Erythroblast (primary cell): ENCODE results near the gene CHCT1.

ENCODE experiments used
- GATA1 ChIP-seq: IDR thresholded peaks from 2 replicates; pipeline ENCODE4 v1.6.1; 2011; ENCODE audit warnings: low read depth, mild to moderate bottlenecking, control low read depth, low read length, moderate library complexity
- POLR2A ChIP-seq: IDR thresholded peaks from 2 replicates; pipeline ENCODE4 v1.6.1; 2011; ENCODE audit warnings: mild to moderate bottlenecking, low read length

DNA sequence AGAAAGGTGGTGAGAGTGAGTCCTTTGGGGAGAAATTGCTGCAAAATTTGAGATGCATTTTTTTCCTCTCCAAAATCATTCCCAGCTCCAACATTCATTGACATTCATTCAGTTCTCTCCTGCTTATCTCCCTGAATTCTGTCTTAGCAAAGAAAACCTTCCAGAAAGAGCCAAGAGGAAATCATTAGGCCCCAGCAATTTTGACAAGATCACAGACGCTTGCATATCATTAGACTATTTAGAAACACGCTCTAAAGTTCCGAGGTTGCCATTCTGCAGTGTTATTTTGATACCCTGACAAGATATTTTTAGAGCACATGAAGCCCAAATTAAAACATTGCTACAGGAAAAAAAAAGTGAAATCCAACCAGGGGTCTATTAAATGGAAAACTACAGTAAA is 9.6 kb upstream of the CHCT1 start:
- TF ChIP-seq POLR2A (no peak), GATA1 (no peak)
